HG03520 (cell line): ENCODE results near the gene SAMD15.
"Not testable (repeated sequence)": the region's sequence is repeated elsewhere in the genome, so short reads cannot be mapped to it uniquely, and the experiment has no call there.

Source experiments
- ATAC-seq: cut with Tn5 transposase; IDR thresholded peaks from one replicate; pipeline ENCODE4 v1.9.1; 2021; ENCODE audit warnings: mild to moderate bottlenecking, moderate library complexity; ENCODE audit not compliant: unreplicated experiment

The SAMD15 gene

GRCh38 chr14:77376771-77377501 lies at the start of gene SAMD15, which contains the start of gene TMED8:
SAMD15 (plus strand) TSS chr14:77377379; CDS start chr14:77377419, 40 bp downstream.
TMED8 (minus strand) TSS chr14:77377094; CDS start chr14:77377053, 41 bp downstream.
- peak; percentile 90 for ATAC-seq

GRCh38 chr14:77329872-77330271 lies 47.3 kb upstream of the SAMD15 start:
- ATAC-seq, result no peak

- ATAC-seq, result no peak
These were observed 41.6 kb upstream of the SAMD15 start for GRCh38 chr14:77335576-77335975.

GRCh38 chr14:77337255-77337654 lies 39.9 kb upstream of the SAMD15 start:
- not testable (repeated sequence) for ATAC-seq

- no peak for ATAC-seq
These were observed 39.3 kb upstream of the SAMD15 start for GRCh38 chr14:77337880-77338279.

- no peak for ATAC-seq
These were observed 38.9 kb upstream of the SAMD15 start for GRCh38 chr14:77338302-77338701.

GRCh38 chr14:77339407-77339806 lies 37.8 kb upstream of the SAMD15 start:
- no peak for ATAC-seq

- ATAC-seq, result no peak
These were observed 36.8 kb upstream of the SAMD15 start for GRCh38 chr14:77340389-77340788.

GRCh38 chr14:77342726-77343397 lies 34.3 kb upstream of the SAMD15 start:
- no peak for ATAC-seq

- no peak for ATAC-seq
These were observed 33.5 kb upstream of the SAMD15 start for GRCh38 chr14:77343662-77344061.

GRCh38 chr14:77344377-77344996 lies 32.7 kb upstream of the SAMD15 start:
- no peak for ATAC-seq

- ATAC-seq, result no peak
These were observed 30.7 kb upstream of the SAMD15 start for GRCh38 chr14:77346495-77346894.

GRCh38 chr14:77347751-77348150 lies 29.4 kb upstream of the SAMD15 start:
- ATAC-seq, result no peak

GRCh38 chr14:77353469-77354141 lies 23.6 kb upstream of the SAMD15 start:
- no peak for ATAC-seq

- ATAC-seq, result no peak
These were observed 21.4 kb upstream of the SAMD15 start for GRCh38 chr14:77355811-77356210.

- no peak for ATAC-seq
These were observed 20.3 kb upstream of the SAMD15 start for GRCh38 chr14:77356899-77357298.

GRCh38 chr14:77359626-77360025 lies 17.6 kb upstream of the SAMD15 start:
- no peak for ATAC-seq

- ATAC-seq, result no peak
These were observed 13.0 kb upstream of the SAMD15 start for GRCh38 chr14:77364146-77364545.

- no peak for ATAC-seq
These were observed 7.9 kb upstream of the SAMD15 start for GRCh38 chr14:77369285-77369684.

- no peak for ATAC-seq
These were observed 4.8 kb upstream of the SAMD15 start for GRCh38 chr14:77372304-77372841.
